Measurements from ENCODE around the gene SPOCK1. TPM values are rescaled to one million over a fixed set of nuclear protein-coding genes. Genes with fewer than 3 reads are reported as not detected.

The SPOCK1 gene
- total and polyA plus RNA-seq, 3 donors from 2014 or later = 63.8 to 111 (median 101) TPM

DNA sequence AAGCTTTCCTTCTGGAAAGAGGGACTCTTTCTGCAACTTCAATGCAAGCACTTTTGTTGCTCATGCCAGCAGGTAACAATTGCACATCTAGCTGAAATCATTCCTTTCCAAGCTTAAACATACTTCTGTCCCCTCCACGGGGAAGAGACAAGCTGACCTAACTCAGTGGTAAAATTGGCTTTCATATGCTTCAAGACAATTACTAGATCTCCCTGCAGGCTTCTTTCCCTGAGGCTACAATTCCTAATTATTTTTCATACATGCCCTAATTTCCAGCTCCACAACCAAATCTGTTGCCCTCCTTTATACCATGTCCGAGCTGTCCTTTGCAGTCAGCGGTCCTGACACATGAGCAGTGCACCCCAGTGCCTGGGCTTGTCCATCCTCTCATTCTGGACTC, 324.9 kb downstream of the SPOCK1 start:
- WGBS, 2 donors = 82 to 92% methylated on average over 3 of the region's 3 CpGs
- TF ChIP-seq, protein P1, sequence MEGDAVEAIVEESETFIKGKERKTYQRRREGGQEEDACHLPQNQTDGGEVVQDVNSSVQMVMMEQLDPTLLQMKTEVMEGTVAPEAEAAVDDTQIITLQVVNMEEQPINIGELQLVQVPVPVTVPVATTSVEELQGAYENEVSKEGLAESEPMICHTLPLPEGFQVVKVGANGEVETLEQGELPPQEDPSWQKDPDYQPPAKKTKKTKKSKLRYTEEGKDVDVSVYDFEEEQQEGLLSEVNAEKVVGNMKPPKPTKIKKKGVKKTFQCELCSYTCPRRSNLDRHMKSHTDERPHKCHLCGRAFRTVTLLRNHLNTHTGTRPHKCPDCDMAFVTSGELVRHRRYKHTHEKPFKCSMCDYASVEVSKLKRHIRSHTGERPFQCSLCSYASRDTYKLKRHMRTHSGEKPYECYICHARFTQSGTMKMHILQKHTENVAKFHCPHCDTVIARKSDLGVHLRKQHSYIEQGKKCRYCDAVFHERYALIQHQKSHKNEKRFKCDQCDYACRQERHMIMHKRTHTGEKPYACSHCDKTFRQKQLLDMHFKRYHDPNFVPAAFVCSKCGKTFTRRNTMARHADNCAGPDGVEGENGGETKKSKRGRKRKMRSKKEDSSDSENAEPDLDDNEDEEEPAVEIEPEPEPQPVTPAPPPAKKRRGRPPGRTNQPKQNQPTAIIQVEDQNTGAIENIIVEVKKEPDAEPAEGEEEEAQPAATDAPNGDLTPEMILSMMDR (IDR thresholded peaks at IDR 0.05) = no peak
- no peak for TF ChIP-seq POLR2A (IDR thresholded peaks at IDR 0.05)
- no peak overlapping the region for H3K27ac ChIP-seq

DNA sequence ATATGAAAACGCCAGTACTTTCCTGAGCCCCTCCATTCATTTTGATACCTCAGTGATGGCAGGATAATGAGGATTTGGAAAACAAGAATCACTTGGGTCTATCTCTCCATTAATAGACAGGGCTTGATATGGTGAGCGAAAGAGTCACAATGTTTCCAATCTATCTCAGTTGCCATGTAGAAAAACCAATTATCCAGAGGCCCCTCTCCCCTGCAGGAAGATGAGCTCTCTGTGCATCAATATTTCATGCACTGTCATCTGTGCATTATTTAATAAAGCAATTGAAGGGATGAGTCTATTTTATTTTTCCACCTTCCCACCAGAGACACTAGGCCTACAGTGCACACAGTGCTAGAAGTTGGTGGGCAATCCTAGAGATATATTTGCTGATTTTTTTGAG, 326.9 kb downstream of the SPOCK1 start:
- H3K4me3 ChIP-seq = no peak overlapping the region
- intact Hi-C loops (cut with DNase I; ENCODE audit: low total_unique reads) = no loop called here

More for the DNA sequence above, 324.9 kb downstream of the SPOCK1 start:
- no peak for DNase-seq
- no peak overlapping the region for H3K4me3 ChIP-seq
- no peaks in the 10 kb centered on the region for H3K36me3 ChIP-seq (ENCODE audit: low read depth, missing control alignments)
- H3K9me3 ChIP-seq = no peaks in the 10 kb centered on the region
- H3K27me3 ChIP-seq = no peaks in the 10 kb centered on the region
- no peaks in the 10 kb centered on the region for H3K4me1 ChIP-seq
- intact Hi-C loops (cut with DNase I; ENCODE audit: low total_unique reads) = no loop called here

DNA sequence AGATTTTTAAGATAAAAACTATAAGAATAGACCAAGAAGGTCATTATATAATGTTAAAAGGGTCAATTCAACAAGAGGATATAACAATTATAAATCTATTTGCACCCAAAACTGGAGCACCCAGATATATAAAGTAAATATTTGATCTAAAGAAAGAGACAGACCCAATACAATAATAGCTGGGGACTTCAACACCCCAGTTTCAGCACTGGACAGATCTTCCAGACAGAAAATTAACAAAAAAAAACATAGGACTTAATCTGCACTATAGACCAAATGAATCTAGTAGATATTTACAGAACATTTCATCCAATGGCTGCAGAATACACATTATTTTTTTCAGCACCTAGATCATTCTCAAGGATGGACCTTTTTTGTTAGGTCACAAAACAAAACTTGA, 331.9 kb downstream of the SPOCK1 start:
- H3K27me3 ChIP-seq = no peaks in the 10 kb centered on the region
- H3K9me3 ChIP-seq = no peaks in the 10 kb centered on the region
- H3K36me3 ChIP-seq (ENCODE audit: low read depth, missing control alignments) = no peaks in the 10 kb centered on the region
- no peak overlapping the region for H3K27ac ChIP-seq
- no peaks in the 10 kb centered on the region for H3K4me1 ChIP-seq
- no peak for TF ChIP-seq POLR2A (IDR thresholded peaks at IDR 0.05)
- TF ChIP-seq, protein P1 (IDR thresholded peaks at IDR 0.05) = no peak
- no peak for DNase-seq
- intact Hi-C loops (cut with DNase I; ENCODE audit: low total_unique reads) = no loop called here
- H3K4me3 ChIP-seq = no peak overlapping the region

More for the DNA sequence above, 326.9 kb downstream of the SPOCK1 start:
- DNase-seq = no peak
- 43 to 50% methylated on average over 2 of the region's 2 CpGs for WGBS, 2 donors
- Histone ChIP-seq H3K36me3 (ENCODE audit: low read depth, missing control alignments) (no peaks in the 10 kb centered on the region), H3K27me3 (no peaks in the 10 kb centered on the region), H3K27ac (no peak overlapping the region), H3K9me3 (no peaks in the 10 kb centered on the region), H3K4me1 (no peaks in the 10 kb centered on the region)
- no peak for TF ChIP-seq POLR2A (IDR thresholded peaks at IDR 0.05)
- TF ChIP-seq, protein P1 (IDR thresholded peaks at IDR 0.05) = no peak

DNA sequence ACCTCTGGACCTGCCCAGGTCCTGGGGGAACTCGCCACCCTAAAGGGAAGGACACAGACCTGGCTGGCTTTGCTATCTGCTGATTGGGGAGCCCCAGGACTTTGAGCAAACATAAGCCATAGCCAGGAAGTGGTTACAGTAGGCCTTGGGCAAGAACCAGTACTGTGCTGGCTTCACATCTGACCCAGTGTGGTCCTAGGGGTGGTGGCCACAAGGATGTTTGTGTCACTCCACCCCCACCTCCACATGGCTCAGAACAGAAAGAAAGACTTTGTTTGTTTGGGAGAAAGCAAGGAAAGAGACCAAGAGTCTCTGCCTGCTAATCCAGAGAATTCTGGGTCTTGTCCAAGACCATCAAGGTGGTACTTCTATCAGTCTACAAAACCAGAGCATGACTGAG, 334.2 kb downstream of the SPOCK1 start:
- H3K27me3 ChIP-seq = no peaks in the 10 kb centered on the region
- H3K9me3 ChIP-seq = no peaks in the 10 kb centered on the region
- TF ChIP-seq, protein P1 (IDR thresholded peaks at IDR 0.05) = no peak
- no peak for TF ChIP-seq POLR2A (IDR thresholded peaks at IDR 0.05)
- H3K36me3 ChIP-seq (ENCODE audit: low read depth, missing control alignments) = no peaks in the 10 kb centered on the region
- 86 to 100% methylated on average over 1 of the region's 1 CpG for WGBS, 2 donors
- no peak overlapping the region for H3K4me3 ChIP-seq
- intact Hi-C loops (cut with DNase I; ENCODE audit: low total_unique reads) = no loop called here
- no peaks in the 10 kb centered on the region for H3K4me1 ChIP-seq
- DNase-seq = no peak
- H3K27ac ChIP-seq = no peak overlapping the region

DNA sequence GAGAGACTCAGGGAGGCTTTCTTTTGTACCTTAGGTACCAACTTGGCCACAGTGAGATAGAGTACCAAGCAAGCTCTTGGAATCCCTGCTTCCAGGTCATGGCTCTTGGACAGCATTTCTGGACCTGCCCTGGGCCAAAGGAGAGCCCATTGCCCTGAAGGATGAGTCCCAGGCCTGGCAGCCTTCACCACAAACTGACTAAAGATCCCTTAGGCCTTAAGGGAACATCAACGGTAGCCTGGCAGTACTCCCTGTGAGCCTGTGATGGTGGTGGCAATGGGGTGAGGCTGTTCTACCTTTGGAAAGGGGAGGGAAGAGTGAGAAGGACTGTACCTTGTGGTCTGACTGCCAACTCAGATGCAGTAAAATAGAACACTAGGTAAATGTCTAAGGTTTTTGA, 334.6 kb downstream of the SPOCK1 start:
- 80 to 94% methylated on average over 1 of the region's 1 CpG for WGBS, 2 donors
- no peak for DNase-seq
- TF ChIP-seq, protein P1 (IDR thresholded peaks at IDR 0.05) = no peak
- no peak for TF ChIP-seq POLR2A (IDR thresholded peaks at IDR 0.05)

More for the DNA sequence above, 334.6 kb downstream of the SPOCK1 start:
- Histone ChIP-seq H3K27ac (no peak overlapping the region), H3K4me1 (no peaks in the 10 kb centered on the region), H3K27me3 (no peaks in the 10 kb centered on the region), H3K36me3 (ENCODE audit: low read depth, missing control alignments) (no peaks in the 10 kb centered on the region), H3K4me3 (no peak overlapping the region), H3K9me3 (no peaks in the 10 kb centered on the region)
- intact Hi-C loops (cut with DNase I; ENCODE audit: low total_unique reads) = no loop called here
